Effector memory CD4-positive, alpha-beta T cell (primary cell): ENCODE data around the gene CCNY.

Experiments
- DNase-seq, 3 donors: peaks; one replicate each; pipeline ENCODE4 v3.0.0-alpha.2; 2020
- H3K27ac ChIP-seq: 2 replicates; pipeline ENCODE4 v1.7.0; 2013; ENCODE audit warnings: mild to moderate bottlenecking, low read length, moderate library complexity; ENCODE audit not compliant: insufficient read depth, poor library complexity, severe bottlenecking
- H3K27me3 ChIP-seq: replicated peaks from 2 replicates; pipeline ENCODE4 v1.7.0; 2013; ENCODE audit warnings: mild to moderate bottlenecking, low read length; ENCODE audit not compliant: insufficient read depth, control insufficient read depth, poor library complexity, severe bottlenecking
- H3K36me3 ChIP-seq: 2 replicates; pipeline ENCODE4 v1.7.0; 2013; ENCODE audit warnings: mild to moderate bottlenecking, low read length, moderate library complexity; ENCODE audit not compliant: control insufficient read depth, insufficient read depth
- H3K4me1 ChIP-seq: 2 replicates; pipeline ENCODE4 v1.7.0; 2013; ENCODE audit warnings: low read length, mild to moderate bottlenecking; ENCODE audit not compliant: control insufficient read depth, insufficient read depth, poor library complexity, severe bottlenecking
- H3K4me3 ChIP-seq: 2 replicates; pipeline ENCODE4 v1.7.0; 2013; ENCODE audit warnings: low read length, low read depth, mild to moderate bottlenecking; ENCODE audit not compliant: insufficient read depth, poor library complexity, severe bottlenecking
- H3K9me3 ChIP-seq: 2 replicates; pipeline ENCODE4 v1.7.0; 2013; ENCODE audit warnings: mild to moderate bottlenecking, low read length, moderate library complexity; ENCODE audit not compliant: control insufficient read depth

The CCNY gene

GRCh38 chr10:35331894-35332640 lies 4.2 kb upstream of the CCNY start:
- H3K27ac ChIP-seq = no peak overlapping the region
- no peak for DNase-seq

DNA sequence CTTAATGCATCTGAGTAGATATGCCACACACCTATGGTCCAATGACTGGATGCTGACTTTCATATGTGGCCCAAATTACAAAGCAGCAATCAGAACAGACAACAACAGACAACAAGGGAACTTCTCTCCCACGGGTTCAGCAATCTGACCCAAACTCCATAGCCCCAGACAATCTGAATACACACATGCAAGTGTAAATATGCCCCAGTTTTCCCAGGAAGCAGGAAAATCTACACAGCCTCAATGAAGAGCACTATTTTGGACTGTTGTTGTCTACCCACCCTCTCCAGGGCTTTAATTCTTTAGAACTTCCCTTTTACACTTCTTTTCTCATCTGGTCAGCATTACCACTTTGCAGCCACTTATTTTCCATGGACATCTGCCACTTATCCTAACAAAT lies 2.0 kb upstream of the CCNY start:
- Histone ChIP-seq H3K36me3 (no peaks in the 10 kb centered on the region), H3K27ac (no peak overlapping the region), H3K27me3 (no peaks in the 10 kb centered on the region), H3K9me3 (no peaks in the 10 kb centered on the region), H3K4me3 (no peak overlapping the region), H3K4me1 (peaks cover 31% of the 10 kb centered on the region)
- DNase-seq = no peak

More at GRCh38 chr10:35331894-35332640, 4.2 kb upstream of the CCNY start:
- peaks cover 12% of the 10 kb centered on the region for H3K4me1 ChIP-seq
- H3K4me3 ChIP-seq = no peak overlapping the region
- H3K36me3 ChIP-seq = no peaks in the 10 kb centered on the region
- no peaks in the 10 kb centered on the region for H3K27me3 ChIP-seq
- H3K9me3 ChIP-seq = no peaks in the 10 kb centered on the region

DNA sequence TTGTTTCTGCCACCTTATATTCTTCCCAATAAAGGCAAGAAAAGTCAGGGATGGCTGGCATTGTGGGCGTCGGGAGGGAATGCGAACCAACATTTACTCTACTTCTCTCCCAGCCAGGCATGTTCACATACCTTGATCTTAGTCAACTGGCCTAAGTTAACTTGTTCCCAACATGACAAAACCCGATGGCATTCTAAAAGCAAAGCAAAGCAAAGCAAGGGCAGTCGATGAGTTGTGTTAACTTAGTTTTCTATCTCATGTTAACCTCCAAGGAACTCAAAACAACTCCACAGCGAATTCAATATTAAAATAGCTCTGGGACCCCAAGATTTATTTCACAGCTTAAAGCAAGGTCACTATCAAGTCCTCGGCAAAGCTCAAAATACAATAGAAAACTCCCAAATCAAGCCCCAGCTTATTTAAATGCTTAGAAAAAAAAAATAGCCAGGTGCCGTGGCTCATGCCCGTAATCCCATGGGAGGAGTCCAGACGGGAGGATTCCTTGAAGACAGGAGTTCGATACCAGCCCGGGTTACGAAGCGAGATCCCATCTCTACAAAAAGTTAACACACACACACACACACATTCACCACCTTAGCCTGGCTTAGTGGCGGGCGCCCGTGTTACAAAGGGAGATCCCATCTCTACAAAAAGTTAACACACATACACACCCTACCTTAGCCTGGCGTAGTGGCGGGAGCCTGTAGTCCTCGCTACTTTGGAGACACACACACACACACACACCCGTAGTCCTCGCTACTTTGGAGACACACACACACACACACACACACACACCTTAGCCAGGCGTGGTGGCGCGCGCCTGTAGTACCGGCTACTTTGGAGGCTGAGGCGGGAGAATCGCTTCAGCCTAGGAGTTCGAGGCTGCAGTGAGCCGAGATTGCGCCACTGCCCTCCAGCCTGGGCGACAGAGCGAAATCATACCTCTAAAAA lies 901 bp upstream of the CCNY start:
- DNase-seq = no peak
- no peaks in the 10 kb centered on the region for H3K9me3 ChIP-seq
- peak overlapping the region; percentile 65 for H3K27ac ChIP-seq
- no peaks in the 10 kb centered on the region for H3K27me3 ChIP-seq
- peaks cover 32% of the 10 kb centered on the region for H3K4me1 ChIP-seq
- no peaks in the 10 kb centered on the region for H3K36me3 ChIP-seq
- H3K4me3 ChIP-seq = peak overlapping the region; percentile 89

DNA sequence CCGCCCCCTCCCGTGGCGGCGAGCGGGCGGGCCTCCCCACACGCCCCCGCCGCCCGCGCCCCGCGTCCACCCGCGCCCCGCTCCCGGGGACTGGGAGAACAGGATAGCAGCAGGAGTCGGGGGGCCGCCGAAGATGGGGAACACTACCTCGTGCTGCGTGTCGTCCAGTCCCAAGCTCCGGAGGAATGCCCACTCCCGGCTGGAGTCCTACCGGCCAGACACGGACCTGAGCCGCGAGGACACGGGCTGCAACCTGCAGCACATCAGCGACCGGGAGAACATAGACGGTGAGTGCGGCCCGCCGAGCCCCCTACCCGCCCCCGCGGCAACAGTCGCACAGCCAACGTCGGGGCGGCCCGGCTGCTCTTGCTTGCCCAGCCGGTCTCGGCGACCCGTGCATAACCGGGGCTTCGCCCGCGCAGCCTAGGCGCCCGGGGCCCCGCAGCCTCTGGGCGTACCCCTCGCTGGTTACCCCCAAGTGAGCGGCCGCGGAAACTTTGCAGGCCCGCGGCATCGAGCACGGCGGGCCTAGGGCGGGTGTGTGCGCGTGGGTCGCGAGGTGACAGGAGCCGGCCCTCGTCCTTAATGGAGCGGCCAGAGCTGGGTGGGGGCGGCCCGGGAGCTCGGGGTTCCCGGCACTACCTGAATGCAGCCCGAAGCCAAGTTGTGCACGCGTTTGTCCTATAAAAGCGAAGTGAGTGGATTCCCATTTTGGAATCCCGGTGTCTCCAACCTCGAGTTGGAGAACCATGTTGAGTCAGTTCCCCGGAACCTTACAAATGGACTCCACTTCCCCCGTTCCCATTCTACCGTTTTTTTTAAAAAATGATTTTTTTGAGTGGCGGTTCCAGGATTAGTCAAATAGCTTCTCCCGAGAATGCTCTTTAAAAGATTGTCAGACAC lies 863 bp downstream of the CCNY start:
- Histone ChIP-seq H3K4me1 (peaks cover 43% of the 10 kb centered on the region), H3K9me3 (no peaks in the 10 kb centered on the region), H3K27ac (peak overlapping the region; percentile 16), H3K4me3 (peak overlapping the region; percentile 72), H3K27me3 (no peaks in the 10 kb centered on the region), H3K36me3 (no peaks in the 10 kb centered on the region)
- DNase-seq = peak; percentile 1 to 14 (median 9)

DNA sequence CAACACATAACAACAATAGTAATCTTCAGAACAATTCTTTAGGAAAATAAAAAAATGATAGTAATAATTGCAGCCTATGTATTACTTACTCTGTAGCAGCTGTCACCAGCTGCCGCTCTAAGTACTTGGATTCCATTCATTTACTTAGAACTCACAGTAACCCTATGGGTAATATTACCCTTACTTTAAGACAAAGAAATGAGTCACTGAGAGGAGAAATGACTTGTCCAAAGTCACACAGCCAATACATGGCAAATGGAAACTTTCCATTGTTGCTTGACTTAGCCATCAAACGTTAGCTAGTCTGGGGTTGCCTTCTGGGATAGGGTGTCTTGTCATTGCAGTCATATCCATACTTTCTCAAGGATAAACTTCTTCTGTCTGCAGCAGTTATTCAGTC lies 3.6 kb downstream of the CCNY start:
- H3K4me3 ChIP-seq = no peak overlapping the region
- H3K27me3 ChIP-seq = no peaks in the 10 kb centered on the region
- H3K27ac ChIP-seq = no peak overlapping the region
- H3K9me3 ChIP-seq = no peaks in the 10 kb centered on the region
- no peaks in the 10 kb centered on the region for H3K36me3 ChIP-seq
- peaks cover 37% of the 10 kb centered on the region for H3K4me1 ChIP-seq
- no peak for DNase-seq

DNA sequence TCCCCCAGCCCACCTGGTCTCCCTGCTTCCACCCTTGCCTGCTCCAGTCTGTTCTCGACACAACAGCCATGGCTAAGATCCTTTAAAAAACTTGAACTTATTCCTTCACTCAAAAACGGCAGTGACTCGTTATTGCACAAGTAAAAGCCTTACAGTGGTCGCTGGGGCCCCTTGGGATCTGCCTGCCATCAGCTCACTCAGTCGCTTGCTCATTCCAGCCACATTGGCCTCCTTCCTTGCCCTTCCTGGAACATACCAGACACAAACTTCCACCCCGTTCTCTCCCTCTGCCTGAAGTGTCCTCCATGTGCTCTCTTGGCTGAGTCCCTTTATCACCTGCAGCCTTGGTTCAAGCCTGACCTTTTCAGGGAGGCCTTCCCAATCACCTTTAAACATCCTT lies 4.7 kb downstream of the CCNY start:
- no peak overlapping the region for H3K4me3 ChIP-seq
- H3K4me1 ChIP-seq = peaks cover 31% of the 10 kb centered on the region
- no peaks in the 10 kb centered on the region for H3K9me3 ChIP-seq
- H3K27ac ChIP-seq = no peak overlapping the region
- no peaks in the 10 kb centered on the region for H3K27me3 ChIP-seq
- no peak for DNase-seq
- H3K36me3 ChIP-seq = no peaks in the 10 kb centered on the region

GRCh38 chr10:35341521-35341920 lies 5.2 kb downstream of the CCNY start:
- H3K36me3 ChIP-seq = no peaks in the 10 kb centered on the region
- no peaks in the 10 kb centered on the region for H3K27me3 ChIP-seq
- peaks cover 31% of the 10 kb centered on the region for H3K4me1 ChIP-seq
- no peak for DNase-seq
- no peaks in the 10 kb centered on the region for H3K9me3 ChIP-seq
- H3K4me3 ChIP-seq = no peak overlapping the region
- no peak overlapping the region for H3K27ac ChIP-seq

DNA sequence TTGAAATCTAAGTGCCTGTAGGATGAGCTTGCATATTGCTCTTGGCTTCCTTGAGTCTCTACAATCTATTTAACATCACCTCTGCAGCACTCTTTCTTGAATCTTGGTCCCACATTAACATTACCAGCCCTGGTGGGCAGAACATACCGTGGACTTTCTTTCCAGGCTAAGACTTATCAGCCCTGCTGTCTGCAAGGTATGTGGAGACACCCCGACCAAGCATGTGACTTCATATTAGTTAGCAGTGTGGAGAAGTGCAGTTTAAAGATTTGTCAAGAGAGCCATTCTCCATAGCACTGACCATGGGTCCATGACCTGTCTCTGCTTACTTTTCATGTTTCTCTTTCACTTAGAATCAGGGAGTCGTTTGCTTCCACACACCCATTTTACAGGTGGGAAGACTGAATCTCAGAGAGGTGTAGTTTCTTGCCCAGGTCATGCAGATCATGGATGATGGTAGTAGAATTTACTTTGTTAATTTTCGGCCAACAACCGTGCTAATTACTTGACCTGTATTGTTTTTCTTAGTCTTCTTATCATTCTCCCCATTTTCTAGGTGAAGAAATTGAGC lies 6.0 kb downstream of the CCNY start:
- no peaks in the 10 kb centered on the region for H3K9me3 ChIP-seq
- H3K36me3 ChIP-seq = no peaks in the 10 kb centered on the region
- H3K4me3 ChIP-seq = no peak overlapping the region
- H3K4me1 ChIP-seq = peaks cover 28% of the 10 kb centered on the region
- H3K27me3 ChIP-seq = no peaks in the 10 kb centered on the region
- no peak for DNase-seq
- no peak overlapping the region for H3K27ac ChIP-seq

- H3K4me1 ChIP-seq = peaks cover 17% of the 10 kb centered on the region
- no peaks in the 10 kb centered on the region for H3K9me3 ChIP-seq
- H3K27me3 ChIP-seq = no peaks in the 10 kb centered on the region
- no peak overlapping the region for H3K27ac ChIP-seq
- H3K36me3 ChIP-seq = peaks cover under 1% of the 10 kb centered on the region
- no peak for DNase-seq
- H3K4me3 ChIP-seq = no peak overlapping the region
Observed at GRCh38 chr10:35343739-35344138, 7.4 kb downstream of the CCNY start.
